OCI-M2 (cell line): ENCODE data around the gene ZNF423.

Source experiments
- DNase-seq: peaks from one replicate; lab custom pipeline; 2025; ENCODE audit not compliant: unreplicated experiment; lab: John Stamatoyannopoulos, UW

ZNF423 gene

DNA sequence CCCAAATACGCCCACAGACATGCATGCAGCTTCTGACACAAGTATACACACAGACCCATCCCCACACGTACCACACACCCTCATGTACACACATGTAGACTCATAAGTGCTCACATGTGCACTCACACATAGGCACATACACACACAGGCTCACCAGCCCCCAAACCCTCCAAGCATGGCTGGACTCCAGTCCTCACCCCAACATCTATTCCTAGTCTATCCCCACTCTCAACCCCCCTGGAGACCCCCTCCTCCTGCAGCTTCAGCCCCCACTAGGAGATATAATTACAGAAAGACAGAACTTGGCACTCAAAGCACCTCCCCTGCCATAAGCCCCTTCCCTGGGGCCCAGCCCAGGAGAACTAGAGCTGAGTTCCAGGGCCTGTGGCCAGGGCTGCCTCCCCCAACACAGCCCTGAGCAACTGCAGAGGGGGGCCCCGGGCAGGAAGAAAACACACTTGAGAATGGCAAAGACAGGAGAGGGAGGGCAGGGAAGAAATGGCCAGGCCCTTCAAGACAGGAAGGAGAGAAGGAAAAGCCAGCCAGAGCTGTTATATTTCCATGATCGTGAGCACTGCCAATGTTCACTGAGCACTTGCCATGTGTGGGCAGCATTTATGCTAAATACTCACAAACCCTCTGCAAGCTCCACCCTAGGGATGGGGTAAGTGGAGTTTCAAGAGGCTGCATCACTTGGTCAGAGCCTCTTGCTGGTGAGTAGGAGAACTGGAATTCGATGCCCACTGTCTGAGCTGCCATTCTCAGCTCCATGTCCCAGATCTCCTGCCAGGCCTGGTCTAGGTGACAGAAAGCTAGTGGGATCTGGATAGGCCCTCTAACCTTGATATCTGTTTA, 224.5 kb downstream of the ZNF423 start:
- no peak for DNase-seq

DNA sequence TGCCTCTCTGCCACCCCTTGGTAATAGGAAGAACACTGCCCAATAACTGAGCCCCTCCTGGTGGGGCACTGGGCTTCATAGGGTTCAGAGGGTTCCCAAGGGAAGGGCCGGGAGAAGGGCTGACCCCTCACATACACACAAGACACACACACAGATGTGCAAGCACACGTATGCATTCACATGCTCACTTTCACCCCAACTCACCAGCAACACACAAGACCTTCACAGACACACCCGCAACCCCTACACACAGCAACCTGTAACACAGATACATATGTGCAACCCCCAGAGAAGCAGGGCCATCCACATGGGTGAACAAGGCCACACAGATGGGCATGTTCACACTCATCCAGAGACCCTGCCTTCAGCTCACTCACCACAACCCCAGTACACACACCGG, 225.1 kb downstream of the ZNF423 start:
- no peak for DNase-seq

DNA sequence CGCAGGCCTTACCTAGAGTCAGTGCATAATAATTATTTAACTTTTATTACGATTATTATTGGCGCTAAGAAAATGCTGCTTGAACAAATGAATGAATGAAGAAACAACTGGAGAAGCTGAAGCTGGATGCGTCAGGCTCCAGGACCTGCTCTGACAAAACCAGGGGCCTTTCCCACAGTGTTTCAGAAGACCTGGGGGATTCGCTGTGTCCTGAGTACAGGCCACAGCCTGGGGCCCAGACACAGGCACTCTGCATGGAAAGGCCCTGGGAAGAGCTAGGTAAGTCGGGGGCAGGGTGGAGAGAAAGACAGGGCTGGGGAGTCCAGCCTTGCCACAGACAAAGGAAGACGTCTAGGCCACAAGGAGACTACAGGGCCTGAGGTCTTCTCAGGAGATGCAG, 226.1 kb downstream of the ZNF423 start:
- no peak for DNase-seq

DNA sequence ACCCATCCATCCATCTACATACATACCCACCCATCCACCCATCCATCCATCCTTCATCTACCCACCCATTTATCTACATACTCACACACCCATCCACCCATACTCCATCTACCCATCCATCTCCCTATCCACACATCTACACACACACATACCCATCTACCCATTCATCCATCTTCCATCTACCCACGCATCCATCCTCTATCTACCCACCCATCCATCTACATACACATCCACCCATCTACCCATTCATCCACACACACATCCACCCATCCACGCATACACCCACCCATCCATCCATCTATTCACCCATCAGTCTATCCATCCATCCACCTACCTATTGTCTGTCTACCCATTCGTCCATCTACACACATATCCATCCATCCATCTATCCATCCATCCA, 227.8 kb downstream of the ZNF423 start:
- DNase-seq, result no peak

DNA sequence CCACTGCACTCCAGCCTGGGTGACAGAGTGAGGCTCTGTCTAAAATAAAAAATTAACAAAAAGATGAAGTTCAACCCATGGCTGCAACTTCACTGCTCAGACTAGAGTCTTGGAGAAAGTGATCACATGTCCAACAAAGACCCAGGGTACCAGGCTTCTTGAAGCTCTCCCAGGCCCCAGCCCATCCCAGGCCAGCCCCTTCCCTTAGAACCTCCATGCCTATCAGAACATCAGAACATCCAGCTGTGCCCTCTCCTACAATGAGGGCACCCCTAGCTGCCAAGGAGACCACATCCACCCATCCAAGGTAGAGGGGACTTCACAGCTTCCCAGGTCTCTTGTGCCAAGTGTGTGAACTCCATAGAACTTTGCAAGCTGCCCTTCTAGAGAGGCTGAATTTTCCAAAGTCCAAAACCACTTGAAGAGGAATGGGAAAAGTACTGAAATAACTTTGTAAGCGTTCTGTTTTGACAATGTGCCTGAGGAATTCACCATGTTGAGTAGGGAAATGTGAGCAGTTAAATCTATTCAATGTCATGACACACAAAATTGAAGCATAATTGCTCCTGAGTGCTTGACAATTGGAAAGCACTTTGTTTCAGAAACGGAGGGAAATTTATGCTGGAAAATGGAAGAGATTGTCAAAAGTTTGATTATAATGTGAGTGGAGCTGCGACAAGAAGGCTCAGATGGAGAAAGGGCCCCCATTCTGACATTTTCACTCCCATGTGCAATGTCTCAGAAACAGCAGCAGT, 230.4 kb downstream of the ZNF423 start:
- no peak for DNase-seq

DNA sequence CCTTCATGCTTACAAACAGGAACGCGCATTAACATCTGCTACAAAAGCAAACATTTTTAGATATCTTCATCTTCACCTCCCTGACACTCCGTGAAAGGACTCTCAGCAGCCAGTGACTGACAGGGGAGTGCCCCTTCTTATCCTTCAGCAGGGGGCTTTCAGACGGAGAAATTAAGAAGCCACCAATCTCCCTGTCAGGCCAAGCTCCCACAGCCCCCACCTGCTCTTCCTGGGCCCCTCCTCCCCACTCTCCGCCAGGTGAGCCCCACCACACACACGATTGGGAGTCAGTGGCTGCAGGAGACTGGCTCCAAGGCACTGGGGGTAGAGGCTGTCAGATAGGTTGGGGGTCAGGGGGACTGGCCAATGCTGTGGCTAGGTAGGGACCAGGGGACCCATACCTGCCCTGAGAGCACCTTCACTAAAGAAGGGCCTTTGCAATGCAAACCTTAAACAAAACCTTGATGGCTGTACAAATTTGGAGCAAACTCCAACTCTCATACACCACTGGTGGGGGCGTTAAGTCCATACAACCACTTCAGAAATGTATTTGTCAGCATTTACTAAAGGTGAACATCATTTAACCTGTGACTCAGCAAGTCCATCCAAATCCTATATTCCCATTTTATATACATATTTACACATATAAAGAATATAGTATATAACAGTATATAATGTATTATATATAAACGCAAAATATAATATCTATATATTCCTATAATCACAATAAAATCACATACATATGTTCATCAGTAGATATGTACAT, 232.2 kb downstream of the ZNF423 start:
- DNase-seq, result no peak

DNA sequence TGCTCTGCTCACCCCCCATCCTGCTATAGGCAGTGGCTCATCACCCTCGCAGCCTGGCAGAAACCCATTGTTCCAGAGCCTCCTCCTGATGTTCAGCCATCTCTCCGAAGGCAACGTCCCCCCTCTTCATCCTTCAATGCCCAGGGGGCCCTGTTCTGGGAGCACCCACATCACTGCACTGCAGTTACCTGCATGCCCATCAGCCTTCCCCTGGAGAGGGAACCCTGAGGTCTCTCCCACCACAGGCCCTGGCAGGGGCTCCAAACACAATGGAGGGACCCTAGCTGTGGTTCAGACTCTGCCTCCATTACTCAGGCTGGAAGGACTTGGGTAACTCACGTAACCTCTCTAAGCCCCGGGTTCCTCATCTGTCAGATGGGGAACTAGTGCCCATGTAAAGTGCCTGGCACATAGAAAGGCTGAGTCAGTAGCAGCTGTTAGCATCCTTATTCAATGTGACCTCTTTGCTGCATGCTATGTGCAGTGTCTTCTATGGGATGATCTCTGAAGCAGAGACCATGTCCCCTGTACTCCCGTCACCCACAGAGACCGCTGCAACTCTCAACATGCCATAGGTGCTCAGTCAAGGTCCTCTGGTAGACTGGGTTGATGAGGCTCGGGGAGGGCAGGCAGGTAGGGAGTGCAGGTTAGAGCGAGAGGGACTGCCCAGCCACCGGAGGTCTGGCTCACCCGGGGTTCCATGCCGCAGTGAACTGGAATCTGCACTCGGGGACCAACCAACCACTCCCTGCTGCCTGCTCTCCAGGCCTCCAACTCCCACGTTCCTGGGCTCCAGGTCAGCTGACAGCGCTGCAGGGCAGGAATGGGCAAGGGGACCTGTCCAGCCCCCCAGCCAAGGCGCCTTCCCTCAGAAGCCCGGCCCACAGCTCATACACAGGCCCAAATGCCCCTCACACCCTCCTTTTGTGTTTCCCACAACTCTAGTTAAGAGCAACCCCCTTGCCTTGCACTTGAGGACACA, 233.2 kb downstream of the ZNF423 start:
- no peak for DNase-seq

DNA sequence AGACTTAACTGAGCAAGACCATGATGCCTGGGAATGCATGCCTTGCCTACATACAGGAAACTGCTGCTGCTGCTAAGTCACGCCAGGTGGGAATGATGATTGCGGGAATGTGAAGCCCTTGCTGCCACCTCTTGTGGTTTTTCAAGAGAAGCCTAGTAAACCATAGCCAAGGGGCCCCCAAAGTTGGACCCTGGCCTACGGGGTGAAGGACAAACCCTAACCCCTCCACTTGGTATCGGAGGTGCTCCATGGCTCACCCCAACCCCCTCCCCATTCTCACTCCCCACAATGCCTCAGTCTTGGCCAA, 233.9 kb downstream of the ZNF423 start:
- DNase-seq, result no peak

DNA sequence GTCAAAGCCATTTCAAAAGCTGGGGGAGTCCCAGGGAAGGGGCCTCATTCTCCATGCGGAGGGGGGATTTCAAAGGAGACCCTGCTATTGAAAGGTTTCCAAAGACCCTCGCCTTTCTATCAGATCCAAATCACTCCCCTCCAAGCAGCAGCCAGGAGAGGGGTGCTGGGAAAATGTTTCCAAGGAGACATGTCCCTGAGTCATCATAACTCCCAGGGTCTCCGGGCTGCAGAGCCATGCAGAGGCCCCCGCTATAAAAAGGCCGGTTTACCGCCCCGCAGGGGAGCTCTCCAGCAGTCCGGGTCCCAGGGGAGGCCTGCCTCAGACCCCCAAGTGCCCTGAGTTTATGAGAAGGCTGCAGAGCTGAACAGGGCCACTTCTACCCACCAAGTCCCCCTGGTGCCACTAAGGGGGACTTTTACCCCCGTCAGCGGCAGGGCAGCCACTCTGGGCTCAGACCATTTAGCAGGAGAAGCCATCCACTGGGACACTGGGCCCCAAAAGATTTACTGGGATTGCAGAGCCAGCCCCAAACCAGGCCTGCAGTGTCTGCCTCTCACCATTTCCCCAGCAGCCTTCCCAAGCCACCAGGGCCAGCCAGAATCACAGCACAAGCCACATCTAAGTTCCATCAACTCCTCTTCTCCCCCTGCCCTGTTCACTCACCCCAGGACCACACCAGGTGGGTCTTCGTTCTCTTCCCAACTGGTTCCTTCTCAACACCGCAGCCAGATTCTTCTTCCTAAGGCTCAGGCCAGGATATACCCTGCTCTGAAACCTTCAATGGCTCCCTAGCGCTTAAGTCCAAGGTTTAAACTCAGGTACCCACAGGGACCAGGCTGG, 234.4 kb downstream of the ZNF423 start:
- no peak for DNase-seq

DNA sequence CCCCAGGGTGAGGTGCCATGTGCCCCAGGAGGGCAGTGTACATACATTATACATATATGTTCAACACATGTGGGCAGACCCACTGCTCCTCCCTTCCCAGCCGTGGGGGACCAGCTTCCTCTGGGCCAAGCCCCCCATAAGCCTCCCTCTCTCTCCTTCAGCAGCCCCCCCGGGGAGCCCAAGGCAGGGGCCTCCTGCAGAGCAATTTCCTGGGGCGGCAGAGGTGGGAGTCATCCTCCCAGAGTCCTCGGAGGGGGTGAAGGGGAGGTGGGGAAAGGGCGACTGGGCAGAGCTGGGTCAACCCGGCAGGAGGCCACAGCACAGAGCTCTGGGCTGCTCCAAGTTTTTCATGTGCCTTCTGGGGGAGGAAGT, 235.1 kb downstream of the ZNF423 start:
- DNase-seq, result no peak

DNA sequence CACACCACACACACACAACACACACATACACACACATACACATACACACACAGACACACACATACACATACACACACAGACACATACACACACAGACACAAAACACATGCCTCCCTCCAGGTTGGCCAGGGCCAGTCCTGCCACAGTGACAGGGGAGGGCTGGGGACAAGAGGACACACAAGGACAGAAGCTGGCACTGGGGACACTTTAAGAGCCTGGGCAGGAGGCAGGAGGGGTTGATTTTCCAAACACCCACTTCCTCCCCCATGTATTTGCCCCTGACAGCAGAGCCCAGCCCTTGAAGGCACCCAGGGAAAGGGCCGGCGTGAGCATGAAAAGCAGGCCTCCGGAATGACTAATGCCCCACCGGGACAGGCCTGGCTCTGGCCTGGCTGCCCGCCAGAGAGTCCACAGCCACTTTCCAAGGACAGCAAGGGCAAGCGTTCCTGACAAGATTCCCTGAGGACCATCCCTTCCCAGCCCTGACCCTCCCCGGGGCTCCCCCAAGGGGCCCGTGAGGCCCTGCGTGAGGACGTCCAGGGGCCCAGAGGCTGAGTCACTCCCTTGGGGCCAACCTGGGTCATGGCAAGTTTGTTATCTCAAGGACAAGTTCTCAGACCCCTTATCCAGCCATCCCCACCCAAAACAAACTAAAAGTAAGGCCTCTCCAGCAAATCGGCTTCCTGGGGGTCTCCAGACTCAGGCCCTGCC, 235.6 kb downstream of the ZNF423 start:
- no peak for DNase-seq

DNA sequence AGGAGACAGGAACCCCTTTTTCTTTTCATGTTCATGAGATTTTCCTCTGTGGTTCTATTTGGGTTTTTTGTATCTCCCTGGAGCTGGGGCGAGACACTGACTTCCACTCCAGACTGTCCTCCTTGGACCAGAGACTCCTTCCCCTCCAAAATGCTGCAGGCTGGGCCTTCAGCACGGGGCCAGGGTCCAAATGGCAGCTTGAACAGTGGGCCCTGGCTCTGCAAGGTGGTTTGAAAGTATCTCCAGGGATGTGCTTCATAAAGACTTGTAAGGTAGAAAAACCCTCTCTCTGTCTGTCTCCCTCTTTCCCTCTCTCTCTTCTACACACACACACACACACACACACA, 236.1 kb downstream of the ZNF423 start:
- DNase-seq, result no peak

DNA sequence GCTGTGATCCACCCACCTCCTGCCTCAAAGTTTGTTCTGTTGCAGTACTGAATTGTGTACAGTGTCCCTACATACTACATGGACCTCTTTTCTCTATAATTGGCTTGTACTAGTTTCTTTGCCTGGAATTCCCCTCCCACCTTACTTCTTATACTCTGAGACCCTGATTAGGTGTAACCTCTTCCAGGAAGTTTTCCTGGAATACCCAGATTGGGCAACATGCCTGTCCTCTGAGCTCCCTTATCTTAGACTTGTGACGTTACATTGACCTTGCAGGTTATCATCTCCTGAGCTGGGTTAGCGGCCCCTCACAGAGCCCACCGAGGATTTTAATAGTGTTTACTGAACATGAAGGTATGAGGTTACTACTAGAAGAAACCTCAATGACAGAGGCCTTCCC, 237.0 kb downstream of the ZNF423 start:
- no peak for DNase-seq

DNA sequence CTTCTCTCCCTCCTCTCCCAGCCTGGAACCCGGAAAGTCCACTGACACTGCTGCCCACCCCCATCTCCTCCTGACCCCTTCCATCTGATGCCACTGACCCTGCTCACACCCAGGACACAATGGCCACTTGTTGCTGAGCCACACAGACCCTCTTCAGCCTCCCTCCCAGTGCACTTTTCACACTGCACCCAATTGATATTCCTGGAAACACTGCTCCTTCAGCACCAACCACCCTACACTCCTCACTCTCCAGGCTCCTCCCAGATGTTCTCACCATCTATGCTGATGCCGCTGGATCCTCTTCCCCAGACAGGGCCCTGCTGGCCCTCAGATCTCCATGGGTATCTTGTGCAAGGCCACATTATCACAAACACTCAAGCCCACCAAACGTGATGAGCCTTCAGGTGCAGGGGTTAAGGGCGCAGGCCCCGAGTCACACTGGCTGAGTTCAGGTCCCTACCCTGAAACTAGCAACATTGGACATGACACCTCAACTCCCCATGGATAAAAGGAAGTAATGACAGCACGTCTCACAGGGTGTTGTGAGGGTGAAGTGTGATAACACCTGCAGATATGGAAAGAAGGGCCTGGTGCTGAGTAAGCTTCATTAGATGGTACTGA, 238.1 kb downstream of the ZNF423 start:
- no peak for DNase-seq

DNA sequence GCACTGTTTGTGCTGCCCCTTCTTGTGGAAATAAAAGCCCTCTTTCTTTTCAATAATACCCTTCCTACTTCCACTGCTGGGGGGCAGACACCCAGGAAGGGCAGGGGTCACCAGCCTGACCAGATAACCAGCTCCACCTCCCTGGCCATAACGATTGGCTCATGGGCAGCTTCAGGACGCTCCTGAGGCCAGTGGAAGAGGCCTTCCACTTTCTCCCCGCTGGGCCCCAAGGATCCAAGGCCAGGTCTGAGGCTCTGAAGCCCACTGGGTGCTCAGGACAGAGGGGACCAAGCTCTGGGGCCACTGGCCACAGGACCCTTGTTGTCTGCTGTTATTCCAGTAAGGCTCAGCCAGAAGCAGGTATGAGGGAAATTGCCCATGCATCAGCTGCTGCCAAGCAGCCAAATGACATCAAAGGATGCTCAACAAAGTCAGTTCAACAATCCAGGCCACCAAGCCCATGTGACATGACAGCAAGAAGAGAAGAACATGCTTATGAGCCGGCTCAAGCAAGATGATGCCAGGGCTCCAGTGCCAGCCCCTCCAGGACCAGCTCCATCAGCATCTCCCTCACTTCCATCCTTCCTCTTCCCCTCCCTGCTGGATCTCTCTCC, 238.8 kb downstream of the ZNF423 start:
- DNase-seq, result no peak

DNA sequence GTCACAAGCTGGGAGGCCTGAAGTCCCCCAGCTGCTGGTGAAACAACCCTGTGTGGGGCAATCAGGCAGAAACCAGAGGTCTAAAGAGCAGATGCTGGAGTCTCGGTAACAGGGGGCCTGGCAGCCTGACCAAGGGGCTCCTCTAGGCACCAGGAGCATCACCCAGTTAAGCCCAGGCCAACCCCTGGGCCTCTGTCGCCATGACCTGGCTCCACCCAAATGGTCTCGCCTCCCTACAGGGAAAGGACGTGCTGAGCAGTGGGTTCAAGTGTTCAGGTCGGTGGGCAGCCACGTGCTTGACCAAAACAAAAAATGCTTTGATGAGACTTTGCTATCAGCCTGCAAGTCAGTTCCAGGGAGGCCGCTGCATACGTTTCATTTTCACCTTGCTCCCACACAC, 240.3 kb downstream of the ZNF423 start:
- DNase-seq, result no peak

DNA sequence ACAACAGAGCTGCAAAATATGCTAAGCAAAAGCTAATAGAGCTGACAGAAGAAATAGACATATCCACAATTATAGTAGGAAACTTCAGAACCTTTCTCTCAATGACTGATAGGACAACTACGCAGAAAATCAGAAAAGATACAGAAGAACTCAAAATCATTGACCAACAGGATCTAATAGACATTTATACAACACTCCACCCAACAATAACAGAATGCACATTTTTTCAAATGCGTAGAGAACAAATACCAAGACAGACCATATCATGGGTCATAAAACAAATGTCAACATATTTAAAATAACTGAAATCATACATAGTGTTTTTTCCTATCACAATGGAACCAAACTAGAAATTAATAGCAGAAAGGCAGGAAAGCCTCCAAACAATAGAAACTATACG, 244.9 kb downstream of the ZNF423 start:
- no peak for DNase-seq

DNA sequence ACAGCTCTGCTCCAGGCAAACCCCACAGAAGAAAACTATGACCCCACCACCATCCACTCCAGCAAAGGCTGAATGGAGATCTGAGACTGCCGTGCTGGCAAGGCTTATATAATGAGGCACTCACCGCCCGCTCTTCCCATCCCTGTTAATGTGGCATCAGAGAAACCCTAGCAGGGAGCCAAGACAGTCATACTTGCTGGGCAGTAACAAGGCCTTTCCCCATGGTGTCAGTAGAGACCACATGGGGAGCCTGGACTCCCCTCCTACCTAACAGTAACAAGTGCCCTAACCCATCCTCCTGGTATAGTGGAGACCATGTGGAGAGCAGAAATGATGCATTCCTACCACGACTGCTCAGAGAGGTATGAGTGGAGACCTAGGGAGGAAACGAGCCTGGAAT, 247.1 kb downstream of the ZNF423 start:
- DNase-seq, result no peak

DNA sequence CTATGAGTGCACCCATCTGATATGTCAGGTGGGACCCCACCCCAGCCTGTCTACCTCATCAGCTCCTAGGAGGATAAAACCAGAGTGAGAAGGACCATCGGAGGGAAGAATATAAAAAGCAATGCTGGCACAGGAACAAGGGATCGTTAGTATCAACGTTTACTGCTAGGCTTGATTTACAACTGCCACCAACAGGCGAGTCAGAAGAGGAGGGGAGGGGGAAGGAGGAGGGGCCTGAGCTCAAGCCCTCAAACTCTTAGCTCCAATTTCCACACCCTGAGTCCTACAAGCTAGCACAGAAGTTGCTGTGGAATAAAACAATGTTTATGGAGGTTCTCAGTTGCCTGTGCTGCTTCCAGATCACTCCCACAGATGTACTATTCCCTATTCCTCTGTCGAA, 247.8 kb downstream of the ZNF423 start:
- DNase-seq, result no peak
